Ammon's horn (tissue), 1 donor: ENCODE data around the gene F12.

Experiments
- DNase-seq: peaks from one replicate; pipeline ENCODE4 v3.0.0-alpha.2; 2016; ENCODE audit warnings: low spot score

F12 gene

GRCh38 chr5:177409043-177409801 lies at the start of gene F12:
F12 (minus strand) TSS chr5:177409564; CDS start chr5:177409527, 37 bp downstream.
- DNase-seq = no peak

DNA sequence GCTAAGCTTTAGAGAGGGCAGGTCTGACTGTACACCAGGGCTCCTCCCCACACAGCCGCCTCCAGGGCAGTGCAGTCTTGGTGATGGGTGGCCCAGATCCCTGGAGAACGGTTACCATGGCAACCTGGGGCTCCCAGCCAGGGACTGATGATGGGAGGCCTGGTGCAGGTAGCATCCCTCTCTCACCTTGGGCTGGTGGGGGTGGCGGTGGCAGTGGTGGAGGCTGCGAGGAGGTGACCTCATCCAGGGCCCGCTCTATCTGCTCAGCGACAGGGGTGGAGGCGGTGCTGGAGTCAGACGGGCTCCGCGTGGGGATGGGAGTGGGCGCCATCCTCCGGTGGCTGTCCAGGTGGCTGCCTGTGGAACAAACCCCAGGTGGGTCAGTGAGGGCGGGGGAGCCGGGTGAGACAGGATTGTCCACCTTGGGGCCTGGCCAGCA lies 49.6 kb upstream of the F12 start:
- no peak for DNase-seq

DNA sequence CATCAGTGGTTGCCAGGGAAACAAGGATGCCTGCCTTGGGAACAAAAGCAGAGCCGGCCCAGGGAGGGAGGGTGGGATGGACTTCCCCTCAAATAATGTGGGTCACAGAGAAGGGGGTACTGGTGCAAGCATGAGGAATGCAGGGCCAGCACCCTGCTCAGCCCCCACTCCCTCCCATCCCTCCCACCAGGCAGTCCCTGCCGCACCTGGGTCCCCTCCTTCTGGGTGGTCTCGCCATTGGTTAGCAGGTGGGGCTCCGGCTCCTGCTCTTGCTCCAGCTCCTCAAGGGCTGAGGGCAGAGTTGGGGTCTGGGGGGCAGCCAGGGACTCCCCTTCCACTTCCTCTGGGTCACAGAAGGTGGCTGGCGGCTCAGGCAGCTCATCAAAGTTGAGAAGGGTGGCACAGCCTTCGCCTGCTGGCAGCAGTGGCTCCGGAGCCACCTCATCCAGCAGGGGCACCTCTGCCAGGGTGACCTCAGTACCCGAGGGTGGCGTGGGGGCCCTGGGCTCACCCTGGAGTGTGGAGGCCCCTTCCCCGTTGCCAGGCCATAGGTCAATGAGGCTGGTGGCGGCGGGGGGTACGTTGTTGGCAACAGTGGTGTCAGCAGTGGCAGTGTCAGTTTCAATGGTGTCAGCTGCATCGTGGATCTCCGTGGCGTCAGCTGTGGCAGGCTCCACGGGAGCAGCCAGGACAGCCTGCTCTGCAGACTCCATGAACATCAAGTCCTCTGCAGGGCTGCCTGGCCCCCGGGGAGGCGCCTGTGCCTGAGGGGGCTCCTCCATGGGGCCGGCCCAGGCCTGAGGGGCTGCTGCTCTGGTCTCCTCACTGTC lies 48.7 kb upstream of the F12 start:
- no peak for DNase-seq

DNA sequence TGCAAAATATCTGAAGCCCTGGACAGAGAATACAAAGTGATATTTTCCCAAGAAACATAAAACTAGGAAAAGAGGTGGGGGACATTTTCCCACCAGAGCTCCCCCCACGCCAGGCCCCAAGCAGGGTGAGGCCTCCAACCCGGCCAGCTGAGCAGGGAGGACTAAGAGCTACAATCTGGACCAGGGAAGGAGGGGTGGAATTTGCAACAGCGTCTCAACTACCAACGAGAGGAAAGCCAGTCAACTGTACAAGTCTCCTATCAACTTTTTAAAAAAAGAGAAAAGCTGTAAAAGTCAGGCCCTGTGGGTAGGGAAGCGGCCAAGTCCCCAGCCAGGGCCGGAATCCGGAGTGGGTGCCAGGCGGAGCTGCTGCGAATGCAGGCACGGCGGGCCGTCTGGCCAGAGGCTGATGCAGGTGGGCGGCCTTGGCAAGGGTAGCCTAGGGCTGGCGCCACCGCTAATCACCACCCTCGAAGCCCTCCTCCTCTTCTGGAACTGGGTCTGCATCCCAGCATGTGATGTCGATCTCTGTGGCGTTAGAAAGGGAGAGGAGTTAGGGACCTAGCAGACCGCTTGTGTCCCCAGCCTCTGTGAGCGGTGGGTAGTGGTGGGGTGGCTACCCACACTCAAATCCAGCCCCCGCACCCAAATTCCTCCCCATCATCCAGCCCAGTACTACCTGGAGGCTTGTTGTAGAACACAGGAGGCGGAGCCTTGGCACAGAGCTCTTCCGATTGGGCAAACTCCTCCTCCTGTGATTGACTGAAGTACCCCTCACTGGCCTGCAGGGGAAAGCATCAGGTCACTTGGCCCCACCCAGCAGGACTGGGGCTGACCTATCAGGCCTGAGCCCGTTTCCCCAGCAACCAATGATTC lies 47.9 kb upstream of the F12 start:
- peak; percentile 95 for DNase-seq

GRCh38 chr5:177456591-177456964 lies 47.2 kb upstream of the F12 start:
- no peak for DNase-seq

GRCh38 chr5:177455661-177456590 lies 46.6 kb upstream of the F12 start:
- DNase-seq = peak; percentile 87

GRCh38 chr5:177455036-177455660 lies 45.8 kb upstream of the F12 start:
- peak; percentile 52 for DNase-seq

GRCh38 chr5:177454397-177455035 lies 45.2 kb upstream of the F12 start:
- peak; percentile 87 for DNase-seq

DNA sequence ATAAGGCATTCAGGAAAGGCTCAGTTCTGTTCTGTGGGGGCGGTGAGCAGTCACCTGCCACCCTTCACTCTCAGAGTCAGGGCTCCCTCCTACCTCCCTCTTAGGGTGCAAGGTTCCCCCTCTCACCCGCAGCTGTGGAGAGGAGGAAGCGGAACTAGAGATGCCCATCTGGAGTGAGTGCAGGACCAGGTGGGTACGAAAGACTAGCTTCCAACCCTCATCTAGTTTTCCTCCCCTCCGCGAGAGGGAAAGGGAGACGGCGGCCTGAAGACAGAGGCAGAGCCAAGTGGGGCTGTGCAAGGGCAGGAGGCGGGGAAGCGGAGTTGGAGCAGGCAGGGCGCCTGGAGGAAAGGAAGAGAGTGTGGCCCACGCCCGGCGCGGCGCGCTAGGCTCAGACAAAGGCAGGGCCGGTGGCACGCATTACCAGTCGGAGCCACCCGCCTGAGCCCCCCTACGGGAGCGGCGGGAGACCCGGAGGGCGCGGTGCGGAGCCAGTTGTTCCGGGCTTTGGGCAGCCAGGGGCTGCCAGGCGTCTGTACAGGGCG lies 44.6 kb upstream of the F12 start:
- peak; percentile 56 for DNase-seq

DNA sequence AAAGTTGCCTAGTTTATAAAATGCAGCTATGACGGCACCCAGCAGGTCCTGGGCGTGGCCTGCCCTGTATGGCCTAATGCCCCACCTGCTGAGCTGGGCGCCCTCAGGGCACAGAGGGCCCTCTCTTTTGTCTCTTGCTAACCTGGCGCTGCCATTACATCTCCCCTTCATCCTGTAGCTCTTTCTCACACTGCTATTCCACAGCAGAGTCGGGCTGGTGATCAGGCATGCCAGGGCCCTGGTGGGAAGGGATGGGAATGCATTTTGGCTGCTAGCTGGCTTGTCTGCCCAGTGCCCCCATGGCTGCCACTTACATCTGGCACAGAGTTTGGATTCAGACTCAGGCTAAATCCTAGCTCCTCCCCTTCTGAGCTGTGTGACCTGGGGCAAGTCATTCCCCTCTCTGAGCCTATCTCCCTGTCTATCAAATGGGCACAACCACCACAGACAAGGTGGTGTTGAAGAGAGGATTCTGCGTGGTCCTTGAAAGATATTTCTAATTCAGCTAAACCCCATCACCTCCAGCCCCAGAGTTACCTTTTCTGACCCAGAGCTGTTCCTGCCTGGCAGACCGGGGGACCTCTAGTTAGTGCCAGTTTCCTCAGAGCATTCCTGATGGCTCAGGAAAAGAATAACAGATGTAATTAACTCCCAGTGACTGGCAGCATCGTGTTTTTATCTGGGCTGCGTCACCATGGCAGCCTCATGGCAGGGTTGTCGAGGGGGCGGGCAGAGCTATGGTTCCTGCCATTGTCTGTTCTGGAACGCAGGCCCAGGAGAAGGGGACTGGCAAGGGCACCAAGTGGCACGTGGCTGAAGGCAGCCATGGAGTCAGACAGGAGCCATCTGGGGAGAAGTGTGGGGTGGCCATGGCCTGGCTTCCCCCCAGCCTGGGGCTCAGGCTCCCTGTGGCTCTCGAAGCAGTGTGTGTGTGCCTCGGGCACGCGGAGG lies 43.6 kb upstream of the F12 start:
- peak; percentile 82 for DNase-seq

- peak; percentile 71 for DNase-seq
These were observed 41.5 kb upstream of the F12 start for GRCh38 chr5:177450667-177451424.

DNA sequence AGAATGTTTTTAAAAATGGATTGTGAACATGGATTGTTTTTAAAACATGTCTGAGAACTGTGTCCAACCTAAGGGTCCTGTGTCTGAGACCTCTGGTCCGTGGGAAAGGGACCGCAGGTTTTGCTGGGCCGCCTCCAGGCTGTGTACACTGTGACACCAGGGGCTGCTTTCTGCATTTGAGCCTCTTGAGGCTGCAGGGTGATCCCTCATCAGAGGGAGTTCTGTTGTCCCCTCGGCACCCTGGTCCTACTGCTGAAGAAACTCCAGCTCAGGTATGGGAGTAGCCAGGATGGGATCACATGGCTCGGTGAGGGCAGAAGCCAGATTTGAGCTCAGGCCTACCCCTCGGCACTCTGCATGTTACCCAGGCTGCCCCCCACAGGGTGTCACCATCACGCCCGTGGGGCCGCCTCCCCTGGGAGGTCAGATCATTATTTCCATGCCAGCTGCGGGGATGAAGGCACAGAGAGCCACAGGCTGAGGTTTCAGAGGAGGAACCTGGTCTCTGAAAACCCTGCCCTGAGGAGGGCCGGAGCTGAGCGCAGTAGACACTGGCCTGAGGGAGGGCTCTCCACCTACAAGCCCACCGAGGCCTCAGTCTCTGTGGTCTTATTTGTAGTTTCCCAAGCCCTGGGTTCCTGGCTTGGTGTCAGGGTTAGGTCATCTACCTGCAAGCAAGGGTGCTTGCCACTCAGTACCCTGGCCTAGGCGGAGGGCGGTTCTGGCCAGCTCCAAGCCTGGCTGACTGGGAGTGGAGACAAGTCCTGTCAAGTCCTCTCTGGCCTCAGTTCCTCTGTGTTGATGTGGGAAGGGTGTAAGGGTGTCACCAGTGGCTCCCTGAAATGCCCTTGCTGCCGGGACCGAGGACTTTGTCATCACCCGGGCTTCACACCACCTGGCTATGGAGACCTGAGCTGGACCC lies 40.0 kb upstream of the F12 start:
- no peak for DNase-seq

DNA sequence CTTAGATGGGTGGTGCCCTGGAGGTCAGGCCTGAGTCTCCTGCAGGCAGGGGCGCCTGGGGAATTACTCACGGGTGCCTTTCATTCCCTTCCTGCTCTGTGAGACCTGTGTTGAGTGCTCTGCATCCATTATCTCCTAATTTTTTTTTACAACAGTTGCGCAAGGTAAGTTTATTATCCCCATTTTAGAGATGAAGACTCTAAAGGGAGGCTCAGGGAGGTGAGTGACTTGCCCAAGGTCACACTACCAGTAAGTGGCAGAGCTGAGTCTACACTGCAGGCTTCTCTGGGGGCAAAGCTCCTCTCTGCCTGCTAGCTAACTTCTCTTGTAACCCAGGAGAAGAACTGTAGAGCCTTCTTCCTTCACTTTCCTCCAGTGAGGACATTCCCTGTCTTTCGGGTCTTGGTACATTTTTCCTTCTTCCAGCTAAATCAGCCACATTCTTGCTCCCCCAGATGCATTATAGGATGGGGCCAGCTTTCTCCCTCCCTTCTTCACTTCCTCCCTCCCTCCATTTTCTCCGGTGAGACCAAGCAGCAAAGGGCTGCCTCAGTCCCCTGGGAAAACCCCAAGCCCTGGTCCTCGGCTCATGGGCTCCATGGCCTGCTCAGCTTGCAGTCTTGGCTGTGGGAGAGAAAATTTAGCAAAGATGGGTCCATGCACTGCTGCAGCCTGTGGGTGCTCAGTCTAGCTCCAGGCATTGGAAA lies 39.0 kb upstream of the F12 start:
- no peak for DNase-seq

DNA sequence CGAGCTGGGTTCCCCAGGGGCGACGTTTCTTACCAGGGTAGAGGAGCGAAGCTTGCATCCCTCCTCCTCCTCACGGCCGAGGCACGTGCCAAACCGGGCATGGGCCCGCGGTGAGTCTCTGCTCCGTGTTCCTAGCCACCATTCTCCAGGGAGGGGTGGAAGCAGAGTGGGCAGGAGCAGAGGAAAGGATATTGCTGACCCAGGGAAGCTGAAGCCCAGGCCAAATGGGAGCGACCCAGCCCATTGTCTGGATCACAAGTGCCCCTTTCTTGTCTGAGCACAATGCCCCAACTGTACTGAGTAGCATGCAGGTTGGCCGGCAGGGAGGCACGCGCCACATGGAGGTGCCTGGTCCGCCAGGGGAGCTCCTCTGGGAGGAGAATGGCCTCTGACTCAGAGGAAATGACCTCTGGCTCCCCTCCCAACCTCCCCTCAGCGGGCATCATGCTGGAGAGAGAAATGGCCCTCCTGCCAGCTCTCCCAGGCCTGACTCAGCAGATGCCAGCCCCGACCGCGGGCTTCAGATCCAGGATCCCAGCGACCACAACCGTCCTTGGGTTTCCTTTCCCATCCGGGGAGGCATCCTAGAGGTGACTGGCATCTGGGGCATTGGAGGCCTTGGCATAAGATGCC lies 38.4 kb upstream of the F12 start:
- peak; percentile 92 for DNase-seq

GRCh38 chr5:177447066-177447610 lies 37.8 kb upstream of the F12 start:
- DNase-seq = peak; percentile 83
